Liver (tissue), 9 donors: ENCODE results near the gene SLIT2. TPM values are rescaled to one million over a fixed set of nuclear protein-coding genes. Genes with fewer than 3 reads are reported as not detected.

ENCODE experiments used
- DNase-seq: peaks from one replicate; pipeline ENCODE4 v3.0.0-alpha.2; 2017; ENCODE audit warnings: low spot score
- H3K27ac ChIP-seq, 2 donors: one replicate each; pipeline ENCODE4 v1.7.0; 2013; ENCODE audit warnings: inconsistent platforms in 2 of 2, low read length in 2 of 2, control low read depth in 1 of 2, low read depth in 1 of 2, mild to moderate bottlenecking in 1 of 2
- H3K27me3 ChIP-seq, 4 donors: one replicate each; pipeline versions ENCODE4 v1.6.1 to v1.7.0; 2013; ENCODE audit warnings: low read length in 3 of 4, inconsistent platforms in 1 of 4, mild to moderate bottlenecking in 1 of 4, moderate library complexity in 1 of 4; ENCODE audit not compliant: control insufficient read depth in 4 of 4, insufficient read depth in 4 of 4
- H3K36me3 ChIP-seq, 4 donors: one replicate each; pipeline versions ENCODE4 v1.6.1 to v1.7.0; 2013; ENCODE audit warnings: low read length in 3 of 4, mild to moderate bottlenecking in 3 of 4, low read depth in 1 of 4, moderate library complexity in 1 of 4; ENCODE audit not compliant: control insufficient read depth in 4 of 4, insufficient read depth in 3 of 4
- H3K4me1 ChIP-seq, 4 donors: one replicate each; pipeline versions ENCODE4 v1.6.1 to v1.7.0; 2013; ENCODE audit warnings: low read length in 3 of 4, mild to moderate bottlenecking in 3 of 4, moderate library complexity in 1 of 4; ENCODE audit not compliant: control insufficient read depth in 4 of 4, insufficient read depth in 4 of 4
- H3K4me3 ChIP-seq, 3 donors: one replicate each; pipeline versions ENCODE4 v1.6.1 to v1.7.0; 2013; ENCODE audit warnings: low read length in 3 of 3, control low read depth in 1 of 3, low read depth in 1 of 3, mild to moderate bottlenecking in 1 of 3
- H3K9ac ChIP-seq, 2 donors: one replicate each; pipeline ENCODE4 v1.7.0; 2013; ENCODE audit warnings: low read length in 2 of 2, mild to moderate bottlenecking in 2 of 2, moderate library complexity in 2 of 2, control low read depth in 1 of 2, low read depth in 1 of 2
- H3K9me3 ChIP-seq, 4 donors: one replicate each; pipeline versions ENCODE4 v1.6.1 to v1.7.0; 2013; ENCODE audit warnings: low read length in 3 of 4; ENCODE audit not compliant: control insufficient read depth in 4 of 4
- CTCF ChIP-seq: fragments of 150-350 bp; IDR thresholded peaks from 2 replicates; pipeline ENCODE4 v1.5.1; 2017; ENCODE audit warnings: improper control_type of control experiment, low read depth, low read length; ENCODE audit not compliant: missing input control
- HNF4A ChIP-seq, 2 donors: conservative IDR thresholded peaks; 2 replicates each; pipeline ENCODE4 v1.6.1; 2016; ENCODE audit warnings: antibody characterized with exemption in 2 of 2, mild to moderate bottlenecking in 2 of 2
- JUND ChIP-seq, 2 donors: IDR thresholded peaks; 2 replicates each; pipeline ENCODE4 v1.6.1; 2016; ENCODE audit warnings: antibody characterized with exemption in 2 of 2
- MAX ChIP-seq: IDR thresholded peaks from 2 replicates; pipeline ENCODE4 v1.6.1; 2016; ENCODE audit warnings: antibody characterized with exemption
- RAD21 ChIP-seq, 2 donors: IDR thresholded peaks; 2 replicates each; pipeline ENCODE4 v1.6.1; 2016; ENCODE audit warnings: antibody characterized with exemption in 2 of 2, mild to moderate bottlenecking in 2 of 2
- RXRA ChIP-seq, 2 donors: IDR thresholded peaks; 2 replicates each; pipeline ENCODE4 v1.6.1; 2017 to 2018; ENCODE audit warnings: antibody characterized with exemption in 2 of 2, mild to moderate bottlenecking in 1 of 2
- SP1 ChIP-seq: IDR thresholded peaks from 2 replicates; pipeline ENCODE4 v1.6.1; 2018; ENCODE audit warnings: antibody characterized with exemption, mild to moderate bottlenecking
- TAF1 ChIP-seq: conservative IDR thresholded peaks from 2 replicates; pipeline ENCODE4 v1.6.1; 2016; ENCODE audit warnings: antibody characterized with exemption, mild to moderate bottlenecking
- YY1 ChIP-seq: IDR thresholded peaks from 2 replicates; pipeline ENCODE4 v1.6.1; 2016; ENCODE audit warnings: antibody characterized with exemption, mild to moderate bottlenecking
- ZBTB33 ChIP-seq: IDR thresholded peaks from 2 replicates; pipeline ENCODE4 v1.6.1; 2016; ENCODE audit warnings: antibody characterized with exemption
- WGBS: extraction: QIAGEN DNeasy Blood & Tissue Kit; methylation state at CpG from one replicate; pipeline ENCODE4 v1.1.7; 2013; 5-methylcytosine and 5-hydroxymethylcytosine counted together
- polyA plus RNA-seq, 2 donors: library from polyadenylated mRNA; stranded (reverse) in 1 of 2; unstranded in 1 of 2; fragments of 200-250 nt in 1 of 2; fragments of >200 nt in 1 of 2; fragmentation: Nextera tagmentation in 1 of 2; extraction: Ambion mirVana in 1 of 2; gene quantifications; one replicate each; pipeline versions ENCODE4 v1.2.1 to v1.2.3, GENCODE V29; 2013 to 2015
- total RNA-seq, 2 donors: library from RNA; depleted of rRNA; stranded (reverse); fragments of >200 nt; gene quantifications; one replicate each; pipeline ENCODE4 v1.2.3, GENCODE V29; 2014
- donor health status: healthy.
- donor health status: healthy.
- donor health status: healthy.
- donor health status: healthy.
- donor health status: healthy.

SLIT2 gene
- total and polyA plus RNA-seq, 4 donors: 0.44 to 2.3 (median 1.2) TPM

GRCh38 chr4:20248155-20248558, 3.5 kb upstream of the SLIT2 start:
- peak; percentile 51 for TF ChIP-seq CTCF
- no peak for TF ChIP-seq HNF4A (conservative IDR thresholded peaks at IDR 0.05)
- TF ChIP-seq YY1: no peak
- TF ChIP-seq RXRA (IDR thresholded peaks at IDR 0.05): no peak
- TF ChIP-seq JUND (IDR thresholded peaks at IDR 0.05): no peak
- peak; percentile 74 to 76 for TF ChIP-seq RAD21 (IDR thresholded peaks at IDR 0.05)
- Histone ChIP-seq H3K27me3 (no peaks in the 10 kb centered on the region), H3K4me3 (no peak overlapping the region), H3K9ac (no peak overlapping the region), H3K4me1 (peaks cover 0 to 20% (median 13%) of the 10 kb centered on the region in 4 donors), H3K9me3 (no peaks in the 10 kb centered on the region), H3K27ac (no peak overlapping the region), H3K36me3 (no peaks in the 10 kb centered on the region)
- no peak for DNase-seq
- WGBS: 7% methylated on average over 3 of the region's 3 CpGs

- WGBS: 10% methylated on average over 2 of the region's 2 CpGs
- no peaks in the 10 kb centered on the region for H3K9me3 ChIP-seq
- no peak overlapping the region for H3K4me3 ChIP-seq
- peaks cover 0 to 32% (median 21%) of the 10 kb centered on the region in 4 donors for H3K4me1 ChIP-seq
- TF ChIP-seq MAX (no peak), CTCF (peak; percentile 41), RAD21 (IDR thresholded peaks at IDR 0.05) (peak; percentile 66 to 71)
- no peaks in the 10 kb centered on the region for H3K36me3 ChIP-seq
- no peak overlapping the region for H3K9ac ChIP-seq
- no peak for DNase-seq
- H3K27ac ChIP-seq: no peak overlapping the region
- H3K27me3 ChIP-seq: peaks cover 0 to 2% (median under 1%) of the 10 kb centered on the region in 4 donors
Measured at GRCh38 chr4:20249333-20249732, 2.4 kb upstream of the SLIT2 start.

- Histone ChIP-seq H3K27ac (peak overlapping the region in 1 of 2 donors; percentile 7), H3K27me3 (peaks cover 0 to 8% (median 2%) of the 10 kb centered on the region in 4 donors), H3K36me3 (no peaks in the 10 kb centered on the region), H3K9ac (peak overlapping the region in 1 of 2 donors; percentile 3), H3K4me1 (peaks cover 0 to 42% (median 25%) of the 10 kb centered on the region in 4 donors), H3K9me3 (no peaks in the 10 kb centered on the region), H3K4me3 (peak overlapping the region; percentile 13 to 68 (median 41))
- WGBS: 5% methylated on average over 35 of the region's 35 CpGs
- no peak for TF ChIP-seq RAD21 (IDR thresholded peaks at IDR 0.05)
- TF ChIP-seq TAF1: no peak
- TF ChIP-seq SP1: no peak
- TF ChIP-seq ZBTB33: no peak
- DNase-seq: no peak
Measured at GRCh38 chr4:20251031-20251795, 492 bp upstream of the SLIT2 start.
